Measurements from ENCODE around the gene BCL6.

BCL6 gene

GRCh38 chr3:187759601-187760000 lies 14.3 kb upstream of the BCL6 start:
- no peak for DNase-seq

GRCh38 chr3:187758318-187758955 lies 13.2 kb upstream of the BCL6 start:
- no peak for DNase-seq

GRCh38 chr3:187753516-187753915 lies 8.2 kb upstream of the BCL6 start:
- DNase-seq = no peak

- no peak for DNase-seq
These were observed 5.3 kb upstream of the BCL6 start for GRCh38 chr3:187750513-187751123.

- no peak for DNase-seq
These were observed 4.8 kb upstream of the BCL6 start for GRCh38 chr3:187750006-187750512.

- DNase-seq = peak; percentile 88 to 91
These were observed 2.8 kb upstream of the BCL6 start for GRCh38 chr3:187748050-187748481.

GRCh38 chr3:187747506-187747905 lies 2.2 kb upstream of the BCL6 start:
- no peak for DNase-seq

- no peak for DNase-seq
These were observed 1.4 kb upstream of the BCL6 start for GRCh38 chr3:187746442-187747281.

- DNase-seq = no peak
These were observed 782 bp upstream of the BCL6 start for GRCh38 chr3:187746059-187746441.

GRCh38 chr3:187744169-187745151 lies 808 bp downstream of the BCL6 start:
- DNase-seq = peak; percentile 34 to 38

- DNase-seq = peak; percentile 44 to 59
These were observed 1.8 kb downstream of the BCL6 start for GRCh38 chr3:187743195-187744141.

GRCh38 chr3:187742351-187743171 lies 2.7 kb downstream of the BCL6 start:
- peak in 1 of 2 experiments; percentile 28 for DNase-seq

GRCh38 chr3:187741403-187742350 lies 3.6 kb downstream of the BCL6 start:
- DNase-seq = peak; percentile 74

GRCh38 chr3:187740421-187741399 lies 4.6 kb downstream of the BCL6 start:
- peak; percentile 62 to 64 for DNase-seq

GRCh38 chr3:187739561-187740332 lies 5.5 kb downstream of the BCL6 start:
- DNase-seq = peak; percentile 67

GRCh38 chr3:187739094-187739560 lies 6.1 kb downstream of the BCL6 start:
- DNase-seq = peak in 1 of 2 experiments; percentile 16

Data from activated CD4-positive, alpha-beta T cell treated with anti-CD3 and anti-CD28 coated beads, Interleukin-2, amount 50 U/mL, for 4 hours (primary cell).